GM18502 (cell line): ENCODE measurements around the gene MPO.

Experiments
- ATAC-seq: cut with Tn5 transposase; IDR thresholded peaks from one replicate; pipeline ENCODE4 v1.9.1; 2021; ENCODE audit warnings: mild to moderate bottlenecking; ENCODE audit not compliant: unreplicated experiment, poor library complexity

The MPO gene

GRCh38 chr17:58280480-58281217 lies at the start of gene MPO:
TSS of gene MPO (minus strand) at chr17:58280935. CDS start at chr17:58280758, 177 bp downstream.
- no peak for ATAC-seq

GRCh38 chr17:58329810-58330537 lies 49.2 kb upstream of the MPO start:
- ATAC-seq, result peak; percentile 23

GRCh38 chr17:58329035-58329809 lies 48.5 kb upstream of the MPO start:
- peak; percentile 38 for ATAC-seq

GRCh38 chr17:58328195-58329034 lies 47.7 kb upstream of the MPO start, which contains the start of gene TSPOAP1:
TSS of gene TSPOAP1 (minus strand) at chr17:58328795. CDS start at chr17:58327920, 875 bp downstream.
- ATAC-seq, result peak; percentile 3

GRCh38 chr17:58327363-58328194 lies 46.8 kb upstream of the MPO start:
- no peak for ATAC-seq

GRCh38 chr17:58326609-58327362 lies 46.1 kb upstream of the MPO start:
- no peak for ATAC-seq

GRCh38 chr17:58325976-58326468 lies 45.3 kb upstream of the MPO start:
- ATAC-seq, result no peak

GRCh38 chr17:58325289-58325726 lies 44.6 kb upstream of the MPO start:
- no peak for ATAC-seq

- ATAC-seq, result no peak
Measured at GRCh38 chr17:58324409-58325288, 43.9 kb upstream of the MPO start.

- no peak for ATAC-seq
Measured at GRCh38 chr17:58324056-58324408, 43.3 kb upstream of the MPO start.

- ATAC-seq, result no peak
Measured at GRCh38 chr17:58323366-58324055, 42.8 kb upstream of the MPO start.

GRCh38 chr17:58322581-58323185 lies 41.9 kb upstream of the MPO start:
- no peak for ATAC-seq

- ATAC-seq, result no peak
Measured at GRCh38 chr17:58321571-58322525, 41.1 kb upstream of the MPO start.

GRCh38 chr17:58320570-58321323 lies 40.0 kb upstream of the MPO start:
- no peak for ATAC-seq

GRCh38 chr17:58320163-58320558 lies 39.4 kb upstream of the MPO start:
- no peak for ATAC-seq
